ENCODE measurements around the gene FGD2. TPM values are rescaled to one million over a fixed set of nuclear protein-coding genes. Genes with fewer than 3 reads are reported as not detected.

The FGD2 gene
- 1 to 10 TPM in 2 of 3 donors, under 1 TPM in 1; 0.77 to 3.6 (median 1.9) TPM for polyA plus RNA-seq

DNA sequence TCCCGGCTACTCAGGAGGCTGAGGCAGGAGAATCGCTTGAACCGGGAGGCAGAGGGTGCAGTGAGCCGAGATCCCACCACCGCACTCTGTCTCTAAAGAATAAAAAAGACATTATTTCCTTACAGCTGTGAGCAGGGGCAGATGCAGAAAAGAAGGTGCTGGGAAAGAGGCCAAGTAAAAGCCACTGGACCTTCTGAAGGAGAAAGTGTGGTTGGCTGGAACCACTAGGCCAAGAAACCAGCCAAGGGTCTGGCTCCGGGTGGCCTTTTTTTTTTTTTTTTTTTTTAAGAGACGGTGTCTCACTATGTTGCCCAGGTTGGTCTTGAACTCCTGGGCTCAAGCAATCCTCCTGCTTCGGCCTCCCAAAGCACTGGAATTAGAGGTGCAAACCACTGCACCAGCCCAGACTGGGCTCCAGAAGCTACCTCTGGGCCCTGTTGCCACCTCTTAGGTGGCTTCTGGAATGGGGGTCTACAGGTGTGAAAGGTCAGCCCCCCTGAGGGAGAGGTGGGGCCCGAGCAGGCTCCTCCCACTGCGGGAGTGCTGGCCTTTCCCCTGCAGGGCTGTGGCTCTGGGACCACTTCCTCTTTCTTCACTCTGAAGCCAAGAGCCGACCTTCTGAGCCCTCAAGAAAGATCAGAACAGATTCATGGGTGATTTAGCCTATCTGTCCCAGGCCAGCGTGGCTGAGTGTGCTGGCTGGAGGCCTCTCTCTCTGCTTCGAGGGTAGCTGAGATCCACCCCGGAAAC is at the start of gene FGD2:
Gene FGD2, plus strand, starts transcription at position 595 of the 750 bp plus-strand sequence. CDS start 163 bp downstream, outside the sequence.
- H3K9me3 Mint-ChIP-seq = no peaks in the 10 kb centered on the region
- peaks cover 0 to 4% (median 4%) of the 10 kb centered on the region in 3 donors for H3K27me3 Mint-ChIP-seq (ENCODE audit: low read depth in 3 of 3)
- H3K4me3 Mint-ChIP-seq = peak within 1 kb of the TSS; percentile 36 to 72 (median 51)
- H3K27ac Mint-ChIP-seq = peak within 1 kb of the TSS in 4 of 6 donors; percentile 26 to 68 (median 51)
- H3K4me1 Mint-ChIP-seq = peaks cover 16 to 26% of the 10 kb centered on the region in 2 donors
- no peaks in the 10 kb centered on the region for H3K36me3 Mint-ChIP-seq
- DNase-seq = no peak

DNA sequence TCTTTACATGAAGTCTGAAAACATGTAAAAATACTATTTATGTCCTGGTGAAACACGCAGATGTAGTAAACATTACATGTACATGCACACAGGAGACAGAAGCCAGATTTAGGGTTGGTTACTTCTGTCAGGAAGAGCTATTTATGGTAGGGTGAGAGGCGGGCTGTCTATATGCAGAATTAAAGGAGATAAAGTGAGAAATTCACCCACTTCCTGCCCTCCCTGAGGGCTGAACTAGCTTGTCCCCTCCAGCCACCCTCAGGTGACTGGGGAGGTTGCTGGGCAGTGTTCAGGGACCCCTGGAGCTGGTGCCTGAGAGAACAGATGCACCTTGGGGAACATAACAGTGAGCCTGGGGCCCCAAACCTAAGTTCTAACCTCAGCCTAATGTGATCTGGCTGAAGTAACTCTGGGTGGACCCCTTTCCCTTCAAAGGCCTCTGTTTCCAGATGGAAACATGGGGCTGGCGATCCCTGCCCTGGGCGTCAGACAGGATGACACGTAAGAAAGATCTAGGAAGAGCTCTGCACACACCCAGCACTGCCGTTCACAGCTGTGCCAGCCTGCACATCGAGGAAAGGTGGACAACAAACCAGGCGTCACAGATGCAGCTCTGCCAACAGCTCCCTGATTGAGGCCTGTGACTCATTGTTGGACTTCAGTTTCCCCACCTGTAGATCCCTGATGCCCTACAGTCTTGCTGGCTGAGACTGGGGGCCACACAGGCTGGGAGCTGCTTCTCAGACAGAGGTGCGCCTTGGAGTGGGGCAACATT is 49.6 kb upstream of the FGD2 start:
- Mint-ChIP-seq H3K27me3 (ENCODE audit: low read depth in 3 of 3) (peaks cover 4 to 25% (median 18%) of the 10 kb centered on the region in 3 donors), H3K27ac (peak overlapping the region in 1 of 6 donors; percentile 2), H3K36me3 (no peaks in the 10 kb centered on the region), H3K4me1 (peaks cover 31 to 40% of the 10 kb centered on the region in 2 donors), H3K4me3 (peak overlapping the region; percentile 57 to 76 (median 60)), H3K9me3 (no peaks in the 10 kb centered on the region)
- DNase-seq = no peak

DNA sequence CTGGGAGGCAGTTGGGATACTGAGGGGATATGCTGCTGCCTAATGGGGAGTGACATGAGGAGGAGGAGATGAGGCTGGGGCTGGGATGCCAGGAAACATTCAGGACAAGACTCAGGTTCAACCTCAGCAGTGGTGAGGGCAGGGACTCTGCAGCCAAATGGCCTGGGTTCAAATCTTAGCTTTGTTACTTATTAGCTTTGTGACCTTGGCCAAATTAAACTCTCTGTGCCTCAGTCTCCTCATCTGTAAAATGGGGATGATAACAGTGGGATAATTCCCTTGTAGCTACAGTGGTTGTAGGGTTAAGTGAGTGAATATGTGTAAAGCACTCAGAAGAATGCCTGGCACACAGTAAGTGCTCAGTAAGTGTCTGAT is 49.0 kb upstream of the FGD2 start:
- Mint-ChIP-seq H3K4me3 (no peak overlapping the region), H3K9me3 (no peaks in the 10 kb centered on the region), H3K36me3 (no peaks in the 10 kb centered on the region), H3K27ac (peak overlapping the region in 1 of 6 donors; percentile 2), H3K4me1 (peaks cover 31 to 40% of the 10 kb centered on the region in 2 donors), H3K27me3 (ENCODE audit: low read depth in 3 of 3) (peaks cover 4 to 22% (median 20%) of the 10 kb centered on the region in 3 donors)
- no peak for DNase-seq

DNA sequence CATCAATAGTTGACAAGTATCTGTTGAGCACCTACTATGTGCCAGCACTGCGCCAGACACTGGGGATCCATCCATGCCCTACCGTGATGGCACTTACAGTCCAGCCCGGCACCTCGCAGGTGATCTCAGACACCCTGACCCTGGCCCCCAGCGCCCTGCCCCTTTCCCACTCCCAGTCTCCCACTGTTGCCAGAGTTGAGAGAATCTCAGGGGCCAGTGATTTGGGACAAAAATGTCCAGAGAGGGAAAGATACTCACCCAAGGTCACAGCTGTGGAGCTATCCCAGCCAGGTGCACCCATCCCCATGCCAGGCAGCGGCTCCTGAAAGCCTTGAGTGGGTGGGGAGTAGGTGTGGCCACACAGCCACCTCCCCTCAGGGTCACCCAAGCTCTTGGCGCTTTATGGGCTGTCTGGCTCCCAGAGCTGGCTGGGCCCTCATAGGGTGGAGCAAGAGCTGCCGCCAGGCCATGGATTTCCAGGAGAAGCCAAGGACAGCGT is 47.6 kb upstream of the FGD2 start:
- H3K27me3 Mint-ChIP-seq (ENCODE audit: low read depth in 3 of 3) = peaks cover 3 to 29% (median 15%) of the 10 kb centered on the region in 3 donors
- H3K4me3 Mint-ChIP-seq = no peak overlapping the region
- no peak overlapping the region for H3K27ac Mint-ChIP-seq
- peaks cover 35 to 42% of the 10 kb centered on the region in 2 donors for H3K4me1 Mint-ChIP-seq
- no peaks in the 10 kb centered on the region for H3K36me3 Mint-ChIP-seq
- no peaks in the 10 kb centered on the region for H3K9me3 Mint-ChIP-seq
- DNase-seq = no peak

DNA sequence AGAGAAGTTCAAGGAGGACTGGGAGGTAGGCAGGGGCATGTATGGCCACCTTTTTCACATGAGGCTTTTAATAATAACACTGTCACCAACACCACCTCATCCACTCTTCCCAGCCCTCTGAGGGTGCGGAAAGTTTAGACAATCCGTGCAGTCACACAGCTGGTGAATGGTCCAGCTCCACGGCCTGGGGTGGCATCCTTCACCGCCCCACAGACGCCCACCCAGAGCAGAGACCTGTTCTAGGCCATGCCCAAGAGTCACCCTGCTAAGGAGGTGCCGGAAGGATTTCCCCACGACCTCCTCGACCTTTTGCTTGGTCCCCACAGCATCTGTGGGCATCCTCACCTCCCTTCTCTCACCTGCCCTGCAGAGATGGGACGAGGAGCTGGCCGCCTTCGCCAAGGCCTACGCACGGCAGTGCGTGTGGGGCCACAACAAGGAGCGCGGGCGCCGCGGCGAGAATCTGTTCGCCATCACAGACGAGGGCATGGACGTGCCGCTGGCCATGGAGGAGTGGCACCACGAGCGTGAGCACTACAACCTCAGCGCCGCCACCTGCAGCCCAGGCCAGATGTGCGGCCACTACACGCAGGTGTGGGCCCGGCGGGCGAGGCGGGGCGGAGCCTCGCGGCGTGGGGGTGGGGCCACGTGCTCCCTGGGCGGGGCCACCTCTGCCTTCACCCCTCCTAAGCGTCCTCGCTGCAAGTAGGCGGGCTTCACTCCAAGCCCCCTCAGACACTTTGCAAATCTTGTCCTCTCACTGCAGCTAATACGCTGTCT is 46.5 kb upstream of the FGD2 start:
- Mint-ChIP-seq H3K4me1 (peaks cover 39 to 44% of the 10 kb centered on the region in 2 donors), H3K4me3 (no peak overlapping the region), H3K27me3 (ENCODE audit: low read depth in 3 of 3) (peaks cover 0 to 27% (median 9%) of the 10 kb centered on the region in 3 donors), H3K36me3 (no peaks in the 10 kb centered on the region), H3K9me3 (no peaks in the 10 kb centered on the region), H3K27ac (no peak overlapping the region)
- DNase-seq = no peak

DNA sequence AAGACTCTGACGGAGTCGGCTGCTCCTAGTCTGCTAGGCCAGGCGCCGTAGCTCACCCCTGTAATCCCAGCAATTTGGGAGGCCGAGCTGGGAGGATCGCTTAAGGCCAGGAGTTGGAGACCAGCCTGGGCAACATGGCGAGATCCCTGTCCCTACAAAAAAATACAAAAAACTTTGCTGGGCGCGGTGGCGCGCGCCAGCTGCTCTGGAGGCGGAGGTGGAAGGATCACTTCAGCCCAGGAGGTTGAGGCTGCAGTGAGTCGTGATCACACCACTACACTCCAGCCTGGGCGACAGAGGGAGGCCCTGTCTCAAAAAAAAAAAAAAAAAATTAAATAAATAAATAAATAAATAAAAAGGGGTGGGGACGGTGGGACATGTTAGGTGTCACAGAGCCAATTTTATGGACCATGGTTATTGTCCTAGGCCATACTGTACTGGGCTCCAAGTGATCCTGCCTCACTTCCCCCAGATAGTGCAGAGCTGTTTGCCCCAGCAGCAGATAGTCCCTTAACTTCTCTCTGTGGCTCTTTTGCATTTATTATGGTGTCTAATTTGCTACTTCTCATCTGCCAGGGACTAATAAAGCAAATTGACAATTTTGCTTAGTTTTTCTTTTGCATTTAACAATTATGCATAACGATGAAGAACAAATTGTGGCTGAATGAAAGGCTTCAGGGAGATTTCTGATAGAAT is 45.8 kb upstream of the FGD2 start:
- no peak for DNase-seq
- no peaks in the 10 kb centered on the region for H3K9me3 Mint-ChIP-seq
- H3K4me1 Mint-ChIP-seq = peaks cover 35 to 37% of the 10 kb centered on the region in 2 donors
- no peak overlapping the region for H3K4me3 Mint-ChIP-seq
- no peaks in the 10 kb centered on the region for H3K36me3 Mint-ChIP-seq
- no peak overlapping the region for H3K27ac Mint-ChIP-seq
- H3K27me3 Mint-ChIP-seq (ENCODE audit: low read depth in 3 of 3) = peaks cover 0 to 23% (median 5%) of the 10 kb centered on the region in 3 donors

DNA sequence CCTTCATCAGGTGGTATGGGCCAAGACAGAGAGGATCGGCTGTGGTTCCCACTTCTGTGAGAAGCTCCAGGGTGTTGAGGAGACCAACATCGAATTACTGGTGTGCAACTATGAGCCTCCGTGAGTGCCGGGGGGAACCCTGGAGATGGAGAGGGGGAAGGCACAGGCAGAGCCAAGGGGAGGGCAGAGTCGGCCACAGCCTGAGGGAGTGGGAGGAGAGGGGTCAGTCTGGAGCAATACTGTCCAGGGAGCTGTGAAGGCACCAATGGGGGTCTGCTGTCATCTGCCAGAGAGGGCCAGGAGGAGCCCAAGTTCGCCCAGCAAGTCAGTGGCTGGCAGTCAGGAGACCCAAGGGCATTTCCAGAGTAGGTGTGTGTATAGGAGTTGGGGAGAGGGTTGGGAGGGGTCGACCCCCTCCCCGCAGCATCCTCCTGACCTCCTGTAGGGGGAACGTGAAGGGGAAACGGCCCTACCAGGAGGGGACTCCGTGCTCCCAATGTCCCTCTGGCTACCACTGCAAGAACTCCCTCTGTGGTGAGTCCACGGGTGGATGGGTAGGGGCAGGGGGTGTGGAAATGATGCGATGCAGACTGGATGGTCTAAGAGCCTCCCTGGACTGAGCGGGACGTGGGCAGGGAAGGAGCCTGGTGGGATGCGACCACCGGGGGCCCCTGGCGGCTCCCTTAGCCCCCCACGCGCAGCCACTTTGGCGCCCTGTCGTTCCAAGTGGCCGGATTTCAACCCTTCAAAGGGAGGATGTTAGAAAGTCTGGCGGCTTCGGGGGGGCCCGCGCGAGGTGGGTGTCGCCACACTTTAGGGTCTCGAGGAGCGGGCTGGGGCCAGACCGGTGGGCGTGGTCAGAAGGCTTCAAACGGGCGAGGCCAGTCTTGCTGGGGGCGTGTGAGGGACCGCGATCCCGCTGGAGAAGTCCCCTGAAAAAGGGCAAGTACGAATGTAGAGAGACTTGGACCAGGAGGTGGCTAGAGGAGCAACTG is 43.7 kb upstream of the FGD2 start:
- Mint-ChIP-seq H3K36me3 (peaks cover 0 to 6% (median 0%) of the 10 kb centered on the region in 3 donors), H3K4me1 (peaks cover 21 to 23% of the 10 kb centered on the region in 2 donors), H3K27ac (no peak overlapping the region), H3K27me3 (ENCODE audit: low read depth in 3 of 3) (peaks cover 0 to 12% (median 2%) of the 10 kb centered on the region in 3 donors), H3K9me3 (no peaks in the 10 kb centered on the region), H3K4me3 (peak overlapping the region in 2 of 5 donors; percentile 13 to 59)
- DNase-seq = no peak

- H3K27me3 Mint-ChIP-seq (ENCODE audit: low read depth in 3 of 3) = peaks cover 0 to 15% (median 2%) of the 10 kb centered on the region in 3 donors
- peak overlapping the region in 3 of 5 donors; percentile 12 to 48 (median 33) for H3K4me3 Mint-ChIP-seq
- peaks cover 13 to 22% of the 10 kb centered on the region in 2 donors for H3K4me1 Mint-ChIP-seq
- H3K27ac Mint-ChIP-seq = peak overlapping the region in 2 of 6 donors; percentile 8 to 57
- H3K36me3 Mint-ChIP-seq = peaks cover 0 to 15% (median 0%) of the 10 kb centered on the region in 3 donors
- DNase-seq = peak; percentile 33 to 41 (median 41)
- H3K9me3 Mint-ChIP-seq = no peaks in the 10 kb centered on the region
Observed at GRCh38 chr6:36962874-36963273, 42.6 kb upstream of the FGD2 start.

DNA sequence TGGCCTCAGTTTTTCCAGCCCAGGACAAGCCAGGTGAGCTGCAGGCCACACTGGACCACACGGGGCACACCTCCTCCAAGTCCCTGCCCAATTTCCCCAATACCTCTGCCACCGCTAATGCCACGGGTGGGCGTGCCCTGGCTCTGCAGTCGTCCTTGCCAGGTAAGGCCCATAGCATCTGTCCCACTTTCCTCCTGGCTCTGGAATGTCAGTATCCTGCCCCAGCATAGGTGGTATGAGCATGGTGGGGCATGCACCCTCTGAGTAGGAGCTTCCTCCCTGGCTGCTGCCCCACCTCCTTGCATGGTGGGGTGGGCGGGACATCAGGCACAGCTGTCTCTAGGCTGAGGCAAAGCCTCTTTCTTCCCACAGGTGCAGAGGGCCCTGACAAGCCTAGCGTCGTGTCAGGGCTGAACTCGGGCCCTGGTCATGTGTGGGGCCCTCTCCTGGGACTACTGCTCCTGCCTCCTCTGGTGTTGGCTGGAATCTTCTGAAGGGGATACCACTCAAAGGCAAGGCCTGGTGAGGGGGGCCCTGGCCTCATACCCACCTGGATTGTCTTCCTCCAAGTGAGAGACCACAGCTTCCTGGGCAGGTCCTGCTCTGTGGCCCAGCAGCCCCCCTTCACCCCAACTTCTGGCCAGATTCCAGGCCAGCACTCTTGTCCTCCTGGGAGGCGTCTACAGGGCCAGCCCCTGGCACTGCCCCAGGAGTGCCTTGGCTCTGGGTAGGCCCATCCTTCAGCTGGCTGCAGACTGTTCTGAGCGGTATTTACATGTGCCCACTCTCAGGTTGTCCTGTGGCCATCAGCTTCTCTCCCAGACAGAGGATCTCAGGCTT is 41.8 kb upstream of the FGD2 start:
- no peak for DNase-seq
- H3K36me3 Mint-ChIP-seq = peaks cover 0 to 23% (median 0%) of the 10 kb centered on the region in 3 donors
- peak overlapping the region in 1 of 5 donors; percentile 33 for H3K4me3 Mint-ChIP-seq
- H3K9me3 Mint-ChIP-seq = no peaks in the 10 kb centered on the region
- H3K27ac Mint-ChIP-seq = no peak overlapping the region
- peaks cover 0 to 15% (median 2%) of the 10 kb centered on the region in 3 donors for H3K27me3 Mint-ChIP-seq (ENCODE audit: low read depth in 3 of 3)
- H3K4me1 Mint-ChIP-seq = peaks cover 13 to 22% of the 10 kb centered on the region in 2 donors

DNA sequence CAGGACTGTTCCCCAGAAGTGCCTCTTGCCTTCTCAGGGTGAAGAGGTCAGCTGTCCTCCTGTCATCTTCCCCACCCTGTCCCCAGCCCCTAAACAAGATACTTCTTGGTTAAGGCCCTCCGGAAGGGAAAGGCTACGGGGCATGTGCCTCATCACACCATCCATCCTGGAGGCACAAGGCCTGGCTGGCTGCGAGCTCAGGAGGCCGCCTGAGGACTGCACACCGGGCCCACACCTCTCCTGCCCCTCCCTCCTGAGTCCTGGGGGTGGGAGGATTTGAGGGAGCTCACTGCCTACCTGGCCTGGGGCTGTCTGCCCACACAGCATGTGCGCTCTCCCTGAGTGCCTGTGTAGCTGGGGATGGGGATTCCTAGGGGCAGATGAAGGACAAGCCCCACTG is 41.1 kb upstream of the FGD2 start:
- no peak overlapping the region for H3K27ac Mint-ChIP-seq
- H3K4me1 Mint-ChIP-seq = peaks cover 13 to 22% of the 10 kb centered on the region in 2 donors
- no peak for DNase-seq
- H3K27me3 Mint-ChIP-seq (ENCODE audit: low read depth in 3 of 3) = peaks cover 0 to 18% (median 2%) of the 10 kb centered on the region in 3 donors
- H3K36me3 Mint-ChIP-seq = peaks cover 0 to 25% (median 0%) of the 10 kb centered on the region in 3 donors
- no peaks in the 10 kb centered on the region for H3K9me3 Mint-ChIP-seq
- no peak overlapping the region for H3K4me3 Mint-ChIP-seq

- no peak for DNase-seq
- no peaks in the 10 kb centered on the region for H3K9me3 Mint-ChIP-seq
- peaks cover 3 to 30% (median 3%) of the 10 kb centered on the region in 3 donors for H3K36me3 Mint-ChIP-seq
- H3K4me3 Mint-ChIP-seq = no peak overlapping the region
- peak overlapping the region in 1 of 6 donors; percentile 5 for H3K27ac Mint-ChIP-seq
- peaks cover 13 to 22% of the 10 kb centered on the region in 2 donors for H3K4me1 Mint-ChIP-seq
- H3K27me3 Mint-ChIP-seq (ENCODE audit: low read depth in 3 of 3) = peaks cover 0 to 18% (median 2%) of the 10 kb centered on the region in 3 donors
Observed at GRCh38 chr6:36964908-36965307, 40.5 kb upstream of the FGD2 start.
